ENCODE measurements around the gene SPPL3.

SPPL3 gene

GRCh38 chr12:120787889-120788288 lies 116.3 kb downstream of the SPPL3 start:
- no peak for DNase-seq

- no peak for DNase-seq
Measured at GRCh38 chr12:120784804-120785203, 119.4 kb downstream of the SPPL3 start.

- no peak for DNase-seq
Measured at GRCh38 chr12:120783197-120783596, 121.0 kb downstream of the SPPL3 start.

- DNase-seq, result peak in 2 of 58 donors; percentile 10 to 13
Measured at GRCh38 chr12:120775862-120776552, 128.2 kb downstream of the SPPL3 start.

GRCh38 chr12:120774169-120774916 lies 129.8 kb downstream of the SPPL3 start:
- no peak for DNase-seq

GRCh38 chr12:120771097-120771496 lies 133.1 kb downstream of the SPPL3 start:
- no peak for DNase-seq

- no peak for DNase-seq
Measured at GRCh38 chr12:120767071-120768024, 136.8 kb downstream of the SPPL3 start.

- DNase-seq, result no peak
Measured at GRCh38 chr12:120766566-120766965, 137.6 kb downstream of the SPPL3 start.

- DNase-seq, result no peak
Measured at GRCh38 chr12:120764816-120765215, 139.3 kb downstream of the SPPL3 start.

- no peak for DNase-seq
Measured at GRCh38 chr12:120763250-120763649, 140.9 kb downstream of the SPPL3 start.

GRCh38 chr12:120762086-120762485 lies 142.1 kb downstream of the SPPL3 start:
- DNase-seq, result no peak

- DNase-seq, result peak in 4 of 58 donors; percentile 14 to 44 (median 24)
Measured at GRCh38 chr12:120761519-120761934, 142.6 kb downstream of the SPPL3 start.

- DNase-seq, result no peak
Measured at GRCh38 chr12:120760349-120761254, 143.6 kb downstream of the SPPL3 start.

- no peak for DNase-seq
Measured at GRCh38 chr12:120759591-120760348, 144.4 kb downstream of the SPPL3 start.

- no peak for DNase-seq
Measured at GRCh38 chr12:120758798-120759590, 145.2 kb downstream of the SPPL3 start.

- DNase-seq, result no peak
Measured at GRCh38 chr12:120757949-120758348, 146.2 kb downstream of the SPPL3 start.

- no peak for DNase-seq
Measured at GRCh38 chr12:120757226-120757742, 146.9 kb downstream of the SPPL3 start.

GRCh38 chr12:120755269-120755668 lies 148.9 kb downstream of the SPPL3 start:
- no peak for DNase-seq

- no peak for DNase-seq
Measured at GRCh38 chr12:120754792-120755191, 149.4 kb downstream of the SPPL3 start.
